ENCODE data around the gene RNASE13.

DNA sequence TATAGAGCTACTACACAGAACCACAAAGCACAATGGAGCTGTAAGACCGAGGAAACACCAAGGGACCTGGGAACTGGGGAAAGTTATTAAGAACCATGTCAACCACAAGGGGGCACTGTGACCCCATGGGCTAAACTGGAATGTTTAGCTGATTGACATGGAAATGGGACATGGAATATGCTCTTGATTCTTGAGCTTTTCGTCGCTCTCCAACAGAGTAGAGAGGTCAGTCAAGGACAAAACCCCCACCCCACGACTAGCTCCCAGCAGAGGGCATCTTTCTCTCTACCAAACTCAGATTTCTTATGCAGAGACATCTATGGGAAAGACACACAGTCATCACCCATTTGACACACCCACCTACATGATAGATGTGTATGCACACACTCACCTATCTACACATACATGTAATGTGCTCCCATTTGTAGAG lies 19.8 kb downstream of the RNASE13 start:
- no peak for TF ChIP-seq TCF4 (CRISPR knock-in tag; IDR thresholded peaks at IDR 0.05; ENCODE audit: borderline replicate concordance)
- TF ChIP-seq ZFP30 (CRISPR knock-in tag; IDR thresholded peaks at IDR 0.05) = no peak
- TF ChIP-seq CSDC2 (CRISPR knock-in tag; IDR thresholded peaks at IDR 0.05) = no peak
- no peak for TF ChIP-seq ARNTL (CRISPR knock-in tag; IDR thresholded peaks at IDR 0.05; ENCODE audit: borderline replicate concordance, low read depth)
- no peak for TF ChIP-seq PPARA (CRISPR knock-in tag; IDR thresholded peaks at IDR 0.05; ENCODE audit: borderline replicate concordance)
- no peak for TF ChIP-seq RARB (CRISPR knock-in tag; IDR thresholded peaks at IDR 0.05)
- TF ChIP-seq TOX (CRISPR knock-in tag; IDR thresholded peaks at IDR 0.05; ENCODE audit: borderline replicate concordance) = no peak
- TF ChIP-seq, protein P1, sequence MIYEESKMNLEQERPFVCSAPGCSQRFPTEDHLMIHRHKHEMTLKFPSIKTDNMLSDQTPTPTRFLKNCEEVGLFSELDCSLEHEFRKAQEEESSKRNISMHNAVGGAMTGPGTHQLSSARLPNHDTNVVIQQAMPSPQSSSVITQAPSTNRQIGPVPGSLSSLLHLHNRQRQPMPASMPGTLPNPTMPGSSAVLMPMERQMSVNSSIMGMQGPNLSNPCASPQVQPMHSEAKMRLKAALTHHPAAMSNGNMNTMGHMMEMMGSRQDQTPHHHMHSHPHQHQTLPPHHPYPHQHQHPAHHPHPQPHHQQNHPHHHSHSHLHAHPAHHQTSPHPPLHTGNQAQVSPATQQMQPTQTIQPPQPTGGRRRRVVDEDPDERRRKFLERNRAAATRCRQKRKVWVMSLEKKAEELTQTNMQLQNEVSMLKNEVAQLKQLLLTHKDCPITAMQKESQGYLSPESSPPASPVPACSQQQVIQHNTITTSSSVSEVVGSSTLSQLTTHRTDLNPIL (CRISPR knock-in tag; IDR thresholded peaks at IDR 0.05; ENCODE audit: low read depth) = no peak

Measured in SK-N-SH treated with all-trans-retinoic acid at 6 μM for 48 hours (cell line).